ENCODE data around the gene DENND1B.
"Not testable (repeated sequence)": the region's sequence is repeated elsewhere in the genome, so short reads cannot be mapped to it uniquely, and the experiment has no call there.

Gene DENND1B

DNA sequence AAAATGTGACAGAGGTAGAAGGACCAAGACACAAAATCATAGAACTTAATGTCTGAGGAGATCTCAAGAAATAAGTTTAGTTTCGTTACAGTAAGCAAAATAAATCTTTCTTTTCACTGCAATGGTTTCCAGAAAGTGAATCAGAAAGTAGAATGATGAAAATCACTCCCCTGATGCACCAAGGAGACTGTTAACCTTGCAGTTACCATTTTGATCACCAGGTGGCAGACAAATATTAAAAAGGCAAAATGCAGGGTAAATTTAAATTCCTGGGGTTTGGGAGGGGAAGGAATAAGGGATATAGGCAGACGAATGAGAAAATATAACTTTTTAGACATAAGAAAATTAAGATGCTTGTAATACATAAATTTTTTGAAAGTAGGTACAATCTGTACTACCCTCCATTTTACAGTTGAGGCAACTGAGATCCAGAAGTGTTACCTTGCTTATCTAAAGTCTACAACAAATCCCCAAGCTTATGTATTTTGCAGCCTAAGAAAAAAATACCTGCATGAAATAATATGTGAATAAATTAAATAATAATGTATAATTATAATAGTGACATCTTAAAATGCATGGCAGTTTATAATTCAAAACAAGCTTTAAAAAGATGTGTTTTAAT is 254.1 kb downstream of the DENND1B start:
- Histone ChIP-seq H3K36me3 (no peaks in the 10 kb centered on the region), H3K9me3 (no peaks in the 10 kb centered on the region), H3K4me3 (ENCODE audit: low read depth, low read length) (no peak overlapping the region), H3K4me1 (peaks cover 14% of the 10 kb centered on the region), H3K27me3 (no peaks in the 10 kb centered on the region)
- peak; percentile 78 for TF ChIP-seq CTCF (IDR thresholded peaks at IDR 0.05; ENCODE audit: low read depth, low read length)
- DNase-seq = peak; percentile 29

DNA sequence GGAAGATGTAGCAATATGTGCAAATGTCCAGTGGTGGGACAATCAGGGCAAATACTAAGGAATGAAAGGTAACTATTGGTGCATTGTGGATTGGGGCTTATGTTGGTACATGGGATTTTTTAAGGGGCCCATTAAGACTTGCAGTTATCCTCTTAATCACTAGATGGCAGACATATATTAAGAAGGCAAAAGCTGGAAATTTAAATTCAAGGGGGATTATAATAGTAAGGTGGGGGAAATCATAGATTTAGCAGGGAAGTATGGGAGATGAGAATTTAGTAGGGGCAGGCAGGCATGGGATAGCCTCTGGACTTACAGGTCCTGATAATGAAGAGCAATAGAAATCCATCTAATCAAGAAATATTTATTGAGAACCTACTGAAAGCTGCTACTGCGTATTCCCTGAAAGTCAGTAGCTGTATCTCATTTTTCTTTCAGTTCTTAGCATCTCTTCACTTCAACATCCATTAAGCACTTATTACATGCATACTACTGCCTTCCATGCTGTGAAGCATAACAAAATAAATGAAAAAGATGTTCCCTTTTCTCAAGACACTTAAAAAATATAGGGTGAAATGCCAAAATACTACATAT is 255.4 kb downstream of the DENND1B start:
- H3K4me3 ChIP-seq (ENCODE audit: low read depth, low read length) = no peak overlapping the region
- no peak for DNase-seq
- H3K4me1 ChIP-seq = peaks cover 28% of the 10 kb centered on the region
- TF ChIP-seq CTCF (IDR thresholded peaks at IDR 0.05; ENCODE audit: low read depth, low read length) = peak; percentile 55
- no peaks in the 10 kb centered on the region for H3K36me3 ChIP-seq
- H3K27me3 ChIP-seq = no peaks in the 10 kb centered on the region
- H3K9me3 ChIP-seq = no peaks in the 10 kb centered on the region

DNA sequence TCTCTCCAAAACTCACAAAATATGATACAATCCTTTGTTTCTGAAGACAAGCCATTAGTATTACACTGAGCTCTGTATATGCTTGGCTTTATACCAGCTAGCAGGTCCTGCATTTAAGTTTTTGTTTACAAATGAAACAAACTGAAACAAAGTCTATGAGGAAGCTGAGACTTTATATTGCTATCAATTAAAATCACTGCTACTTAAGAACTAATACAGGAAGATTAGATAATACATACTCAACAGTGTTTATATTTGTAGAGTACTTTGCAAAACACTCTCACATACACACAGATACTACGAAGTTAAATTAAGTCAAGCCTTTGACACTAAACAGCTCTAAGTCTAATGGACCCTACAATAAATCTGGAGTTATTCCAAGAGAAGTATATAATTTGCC is 259.9 kb downstream of the DENND1B start:
- no peak for DNase-seq
- Histone ChIP-seq H3K4me3 (ENCODE audit: low read depth, low read length) (no peak overlapping the region), H3K9me3 (no peaks in the 10 kb centered on the region), H3K4me1 (peaks cover 28% of the 10 kb centered on the region), H3K27me3 (no peaks in the 10 kb centered on the region), H3K36me3 (no peaks in the 10 kb centered on the region; the same call in 1 of the 2 replicates)
- no peak for TF ChIP-seq CTCF (IDR thresholded peaks at IDR 0.05; ENCODE audit: low read depth, low read length)

DNA sequence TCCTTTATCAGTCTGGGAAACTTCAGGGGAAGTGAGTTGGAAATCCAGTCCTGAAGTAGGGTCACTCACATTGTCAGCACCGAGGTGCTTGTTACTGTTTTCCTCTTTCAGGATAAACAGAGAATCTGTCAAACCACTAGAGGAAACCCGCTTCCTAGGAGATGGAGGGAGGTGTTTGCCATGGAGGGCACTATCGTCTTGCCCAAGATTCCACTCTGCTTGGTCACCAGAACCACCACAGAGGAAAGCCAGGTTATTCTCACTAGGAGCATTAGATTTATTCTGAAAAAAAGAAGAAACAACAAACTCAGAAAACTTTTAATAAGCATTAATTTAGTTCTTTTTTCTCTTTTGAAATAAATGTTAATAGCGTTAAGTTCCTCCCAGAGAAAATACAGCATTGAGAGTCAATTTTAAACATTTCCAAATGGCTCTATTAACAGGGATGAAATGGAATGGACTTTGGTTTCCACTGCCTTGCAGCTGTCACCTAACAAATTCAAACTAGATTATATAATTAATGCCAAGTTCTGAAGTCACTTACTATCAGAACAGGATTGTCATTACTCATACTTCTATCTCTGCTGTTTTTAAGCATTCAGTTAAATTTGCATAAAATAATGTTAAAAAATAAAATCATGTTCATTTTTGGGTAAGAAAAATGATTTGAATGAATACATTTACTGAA is 264.4 kb downstream of the DENND1B start:
- Histone ChIP-seq H3K27me3 (no peaks in the 10 kb centered on the region), H3K4me1 (peaks cover 10% of the 10 kb centered on the region), H3K4me3 (ENCODE audit: low read depth, low read length) (no peak overlapping the region), H3K36me3 (no peaks in the 10 kb centered on the region; the same call in 1 of the 2 replicates), H3K9me3 (no peaks in the 10 kb centered on the region)
- no peak for TF ChIP-seq CTCF (IDR thresholded peaks at IDR 0.05; ENCODE audit: low read depth, low read length)
- DNase-seq = no peak

DNA sequence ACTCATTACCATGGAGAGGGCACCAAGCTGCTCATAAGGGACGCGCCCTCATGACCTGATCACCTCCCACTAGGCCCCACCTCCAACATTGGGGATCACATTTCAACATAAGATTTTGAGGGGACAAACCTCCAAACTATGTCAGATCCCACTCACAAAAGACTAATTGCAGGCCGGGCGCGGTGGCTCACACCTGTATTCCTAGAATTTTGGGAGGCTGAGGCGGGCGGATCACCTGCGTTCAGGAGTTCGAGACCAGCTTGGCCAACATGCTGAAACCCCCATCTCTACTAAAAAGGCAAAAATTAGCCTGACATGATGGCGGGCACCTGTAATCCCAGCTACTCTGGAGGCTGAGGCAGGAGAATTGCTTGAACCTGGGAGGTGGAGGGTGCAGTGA is 278.6 kb downstream of the DENND1B start:
- Histone ChIP-seq H3K4me3 (ENCODE audit: low read depth, low read length) (no peak overlapping the region), H3K4me1 (0 out of 2 replicates have a peak, but pooled peaks cover 2% of the 10 kb centered on the region), H3K36me3 (no peaks in the 10 kb centered on the region), H3K27me3 (no peaks in the 10 kb centered on the region), H3K9me3 (no peaks in the 10 kb centered on the region)
- DNase-seq = no peak
- no peak for TF ChIP-seq CTCF (IDR thresholded peaks at IDR 0.05; ENCODE audit: low read depth, low read length)

DNA sequence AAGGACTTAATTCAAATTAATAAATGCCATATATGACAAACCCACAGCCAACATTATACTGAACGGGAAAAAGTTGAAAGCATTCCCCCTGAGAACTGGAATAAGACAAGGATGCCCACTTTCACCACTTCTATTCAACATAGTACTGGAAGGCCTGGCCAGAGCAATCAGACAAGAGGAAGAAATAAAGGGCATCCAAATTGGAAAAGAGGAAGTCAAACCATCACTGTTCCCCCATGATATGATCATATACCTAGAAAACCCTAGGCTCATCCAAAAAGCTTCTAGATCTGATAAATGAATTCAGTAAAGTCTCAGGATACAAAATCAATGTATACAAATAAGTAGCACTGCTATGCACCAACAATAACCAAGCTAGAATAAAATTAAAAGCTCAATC is 283.8 kb downstream of the DENND1B start:
- H3K9me3 ChIP-seq; H3K4me3 ChIP-seq (ENCODE audit: low read depth, low read length); DNase-seq; H3K4me1 ChIP-seq; H3K27me3 ChIP-seq; H3K36me3 ChIP-seq: not testable (repeated sequence)
